IMR-90 (cell line): ENCODE results near the gene EHBP1. TPM values are rescaled to one million over a fixed set of nuclear protein-coding genes. Genes with fewer than 3 reads are reported as not detected.

Experiments
- ATAC-seq: fragments of 200-7000 bp; cut with Tn5 transposase; 2 replicates; pipeline ENCODE4 v1.9.1; 2020; ENCODE audit warnings: low read depth, mild to moderate bottlenecking, moderate library complexity
- BruUV-seq: library from RNA; stranded (reverse); fragments of 400-500 nt; replicated peaks from 2 replicates; lab custom pipeline; 2021; lab: Mats Ljungman, UMichigan
- CTCF ChIA-PET: fragments of 300-600 bp; formaldehyde crosslinking; extraction: SDS; loops from one replicate; lab custom pipeline; 2021; ENCODE audit warnings: antibody characterized with exemption; lab: Yijun Ruan, JAX
- POLR2A ChIA-PET: fragments of 300-600 bp; sonication (Branson Sonifier 250); formaldehyde crosslinking; loops from one replicate; lab custom pipeline; 2022; ENCODE audit warnings: antibody characterized with exemption; ENCODE audit not compliant: unreplicated experiment; lab: Charles Lee
- DNase-seq: peaks from one replicate; pipeline ENCODE4 v3.0.0; 2013
- H2AFZ ChIP-seq: replicated peaks from 2 replicates; pipeline ENCODE3; 2013; ENCODE audit warnings: low read length, mild to moderate bottlenecking; ENCODE audit not compliant: poor library complexity
- H2AK5ac ChIP-seq: 2 replicates; pipeline ENCODE4 v1.6.1; 2013; ENCODE audit warnings: low read depth, low read length, inconsistent platforms
- H2AK9ac ChIP-seq: replicated peaks from 2 replicates; pipeline ENCODE3; 2013; ENCODE audit warnings: mild to moderate bottlenecking, low read depth, low read length, moderate library complexity; ENCODE audit not compliant: poor library complexity
- H2BK120ac ChIP-seq: 2 replicates; pipeline ENCODE4 v1.6.1; 2013; ENCODE audit warnings: low read depth, low read length, inconsistent platforms
- H2BK15ac ChIP-seq: 3 replicates; pipeline ENCODE4 v1.6.1; 2013; ENCODE audit warnings: low read depth, low read length, inconsistent platforms
- H2BK20ac ChIP-seq: 2 replicates; pipeline ENCODE4 v1.6.1; 2013; ENCODE audit warnings: low read depth, mild to moderate bottlenecking, inconsistent platforms, low read length, moderate library complexity
- H2BK5ac ChIP-seq: 2 replicates; pipeline ENCODE4 v1.6.1; 2013; ENCODE audit warnings: mild to moderate bottlenecking, low read depth, low read length, inconsistent platforms; ENCODE audit not compliant: poor library complexity, severe bottlenecking
- H3K14ac ChIP-seq: replicated peaks from 2 replicates; pipeline ENCODE4 v1.6.1; 2013; ENCODE audit warnings: low read depth, low read length, inconsistent platforms
- H3K18ac ChIP-seq: 2 replicates; pipeline ENCODE4 v1.6.1; 2013; ENCODE audit warnings: low read depth, low read length, control low read depth
- H3K23ac ChIP-seq: 2 replicates; pipeline ENCODE4 v1.6.1; 2013; ENCODE audit warnings: low read depth, low read length, inconsistent platforms
- H3K27ac ChIP-seq: 2 replicates; pipeline ENCODE4 v1.5.1; 2013; ENCODE audit warnings: mild to moderate bottlenecking, control low read depth, low read length; ENCODE audit not compliant: insufficient read depth
- H3K27me3 ChIP-seq: 2 replicates; pipeline ENCODE4 v1.6.1; 2013; ENCODE audit warnings: low read length; ENCODE audit not compliant: control insufficient read depth, insufficient read depth
- H3K36me3 ChIP-seq: 2 replicates; pipeline ENCODE4 v1.6.1; 2013; ENCODE audit warnings: low read length, mixed read lengths; ENCODE audit not compliant: control insufficient read depth, insufficient read depth
- H3K4ac ChIP-seq: 2 replicates; pipeline ENCODE4 v1.6.1; 2013; ENCODE audit warnings: low read depth, low read length, inconsistent platforms
- H3K4me1 ChIP-seq: 2 replicates; pipeline ENCODE4 v1.6.1; 2013; ENCODE audit warnings: low read length, mixed read lengths; ENCODE audit not compliant: control insufficient read depth, insufficient read depth
- H3K4me2 ChIP-seq: 2 replicates; pipeline ENCODE4 v1.6.1; 2013; ENCODE audit warnings: low read depth, mild to moderate bottlenecking, control low read depth, low read length, moderate library complexity
- H3K4me3 ChIP-seq: 2 replicates; pipeline ENCODE4 v1.5.1; 2013; ENCODE audit warnings: low read depth, mild to moderate bottlenecking, control low read depth, low read length, moderate library complexity; ENCODE audit not compliant: insufficient read depth
- H3K56ac ChIP-seq: 2 replicates; pipeline ENCODE4 v1.6.1; 2013; ENCODE audit warnings: low read length, inconsistent platforms; ENCODE audit not compliant: insufficient read depth; ENCODE audit errors: extremely low read depth
- H3K79me1 ChIP-seq, 2 experiments: 2 replicates each; pipeline ENCODE4 v1.6.1; 2013; ENCODE audit warnings: low read length in 2 of 2, inconsistent platforms in 1 of 2, low read depth in 1 of 2
- H3K9ac ChIP-seq: 2 replicates; pipeline ENCODE4 v1.6.1; 2013; ENCODE audit warnings: low read depth, low read length, control low read depth
- H3K9me1 ChIP-seq: 2 replicates; pipeline ENCODE4 v1.6.1; 2013; ENCODE audit warnings: low read length, inconsistent platforms; ENCODE audit not compliant: insufficient read depth
- H3K9me3 ChIP-seq: 2 replicates; pipeline ENCODE4 v1.6.1; 2013; ENCODE audit warnings: low read length; ENCODE audit not compliant: control insufficient read depth, insufficient read depth
- H4K20me1 ChIP-seq: 2 replicates; pipeline ENCODE4 v1.6.1; 2013; ENCODE audit warnings: low read length, inconsistent platforms; ENCODE audit not compliant: insufficient read depth
- H4K5ac ChIP-seq: 2 replicates; pipeline ENCODE4 v1.6.1; 2013; ENCODE audit warnings: mild to moderate bottlenecking, low read depth, low read length, control low read depth
- H4K8ac ChIP-seq, 2 experiments: 2 replicates each; pipeline ENCODE4 v1.6.1; 2013; ENCODE audit warnings: low read depth in 2 of 2, low read length in 2 of 2, control low read depth in 1 of 2, inconsistent platforms in 1 of 2
- H4K91ac ChIP-seq: 2 replicates; pipeline ENCODE4 v1.6.1; 2013; ENCODE audit warnings: low read depth, low read length, inconsistent platforms; ENCODE audit not compliant: insufficient read depth
- CEBPB ChIP-seq: IDR thresholded peaks from 2 replicates; pipeline ENCODE4 v1.6.1; 2012; ENCODE audit warnings: low read depth, low read length, improper control_type of control experiment
- CHD1 ChIP-seq: IDR thresholded peaks from 2 replicates; pipeline ENCODE4 v1.6.1; 2012; ENCODE audit warnings: low read depth, low read length, improper control_type of control experiment
- ELK1 ChIP-seq: fragments of 150-350 bp; IDR thresholded peaks from 2 replicates; pipeline ENCODE4 v1.6.1; 2016; ENCODE audit warnings: low read depth, mild to moderate bottlenecking, low read length, moderate library complexity, borderline replicate concordance
- MAZ ChIP-seq: IDR thresholded peaks from 2 replicates; pipeline ENCODE4 v1.6.1; 2012; ENCODE audit warnings: low read depth, mild to moderate bottlenecking, low read length, improper control_type of control experiment, moderate library complexity, borderline replicate concordance
- MXI1 ChIP-seq: IDR thresholded peaks from 2 replicates; pipeline ENCODE4 v1.6.1; 2012; ENCODE audit warnings: low read depth, mild to moderate bottlenecking, low read length, moderate library complexity, borderline replicate concordance
- NFE2L2 ChIP-seq: fragments of 150-350 bp; IDR thresholded peaks from 2 replicates; pipeline ENCODE4 v1.6.1; 2016; ENCODE audit warnings: low read depth, mild to moderate bottlenecking, low read length
- POLR2A ChIP-seq: IDR thresholded peaks from 2 replicates; pipeline ENCODE4 v1.6.1; 2012; ENCODE audit warnings: mild to moderate bottlenecking, low read depth, low read length
- RAD21 ChIP-seq: IDR thresholded peaks from 2 replicates; pipeline ENCODE4 v1.6.1; 2012; ENCODE audit warnings: low read length, improper control_type of control experiment
- WGBS, 2 experiments: methylation state at CpG; one replicate each; pipeline versions ENCODE4 v1.1.5 to v1.1.7; 2013; ENCODE audit warnings: missing lambda C conversion rate in 2 of 2; ENCODE audit not compliant: insufficient read length in 1 of 2; ENCODE audit errors: extremely low coverage in 2 of 2; 5-methylcytosine and 5-hydroxymethylcytosine counted together
- dilution Hi-C: fragments of 300-500 bp; cut with HindIII; formaldehyde crosslinking; loops from one replicate; pipeline ENCODE4 v1.14.3; 2018; ENCODE audit warnings: low sequenced_read_pairs; ENCODE audit not compliant: unreplicated experiment
- in situ Hi-C: fragments of 300-500 bp; cut with MboI; formaldehyde crosslinking; loops from 3 replicates; pipeline ENCODE4 v1.14.3; 2019; ENCODE audit warnings: low sequenced_read_pairs, inconsistent platforms, mixed read lengths
- intact Hi-C: fragments of 100-400 bp; cut with micrococcal nuclease; formaldehyde crosslinking; loops from 2 replicates; pipeline ENCODE4 v1.10.0; 2022
- polyA plus RNA-seq, 3 experiments: library from polyadenylated mRNA; depleted of rRNA; stranded (reverse); fragments of >200 nt; gene quantifications; 2 replicates each; pipeline ENCODE4 v1.2.3, GENCODE V29; 2012; ENCODE audit warnings: low replicate concordance in 1 of 3
- total RNA-seq: library from RNA; depleted of rRNA; stranded (reverse); fragments of >200 nt; gene quantifications from 2 replicates; pipeline ENCODE4 v1.2.3, GENCODE V29; 2012

Gene EHBP1
- total and polyA plus RNA-seq, 2 of the 4 experiments (the other 2 are of a cell fraction): 28.3 to 44.4 TPM

GRCh38 chr2:63053081-63053888, 347.8 kb downstream of the EHBP1 start:
- 67% methylated on average over 6 of the region's 34 CpGs; no CpG with 5 or more reads in 1 of the 2 experiments for WGBS, 2 experiments
- peaks cover 97% of the 10 kb centered on the region for H3K27me3 ChIP-seq

More at GRCh38 chr2:63053081-63053888, 347.8 kb downstream of the EHBP1 start:
- Histone ChIP-seq H3K79me1 (no peaks in the 10 kb centered on the region), H3K9me1 (peaks cover 3% of the 10 kb centered on the region; the same call in 1 of the 2 replicates), H4K5ac (no peak overlapping the region), H3K56ac (no peak overlapping the region), H2BK15ac (no peak overlapping the region), H3K14ac (no peak overlapping the region), H4K20me1 (peaks cover 15% of the 10 kb centered on the region; the same call in 1 of the 2 replicates), H3K4me2 (no peak overlapping the region), H3K4me3 (no peak overlapping the region), H3K27ac (no peak overlapping the region), H2AK5ac (no peak overlapping the region), H2BK20ac (no peak overlapping the region), H3K4ac (no peak overlapping the region), H2AFZ (no peak overlapping the region), H3K36me3 (no peaks in the 10 kb centered on the region), H2BK120ac (no peak overlapping the region), H3K9ac (no peak overlapping the region), H2BK5ac (no peak overlapping the region), H4K91ac (no peak overlapping the region), H2AK9ac (peak overlapping the region; percentile 13), H3K23ac (no peak overlapping the region), H3K9me3 (peaks cover 32% of the 10 kb centered on the region), H3K4me1 (peaks cover 7% of the 10 kb centered on the region), H4K8ac (no peak overlapping the region), H3K18ac (no peak overlapping the region)
- TF ChIP-seq RAD21 (no peak), POLR2A (no peak), MXI1 (no peak), CEBPB (no peak), CHD1 (no peak), NFE2L2 (no peak), MAZ (no peak), ELK1 (no peak)
- dilution Hi-C loops: no loop called here
- ChIA-PET POLR2A (no interaction called here), CTCF (no interaction called here)
- no peak for ATAC-seq
- in situ Hi-C loops: no loop called here
- no peak for DNase-seq
- no TSS peak for BruUV-seq
- intact Hi-C loops: no loop called here
